ENCODE measurements around the gene CPEB1.

Gene CPEB1

DNA sequence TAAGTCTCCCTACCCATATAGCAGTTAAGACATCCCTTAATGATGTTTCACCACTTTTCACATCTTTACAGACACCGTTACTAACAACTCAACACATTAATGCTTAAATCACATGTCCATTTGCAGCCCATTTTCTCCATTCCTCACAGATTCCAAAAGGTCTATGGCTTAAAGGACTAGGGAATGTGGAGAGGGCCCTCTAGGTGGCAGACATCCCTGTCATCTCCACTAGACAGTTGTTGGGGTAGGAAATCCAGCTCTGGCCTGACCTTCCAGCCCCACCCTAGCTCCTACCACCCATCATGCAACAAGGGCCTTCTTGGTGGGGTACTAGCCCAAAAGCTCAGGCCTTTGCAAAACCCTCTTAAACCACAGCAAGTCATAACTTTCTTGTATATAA is 25.2 kb downstream of the CPEB1 start:
- Histone ChIP-seq H3K27me3 (ENCODE audit: insufficient read depth, low read depth) (no peaks in the 10 kb centered on the region), H3K4me2 (no peak overlapping the region), H2AFZ (ENCODE audit: low read depth) (no peak overlapping the region), H3K4me3 (IDR thresholded peaks at IDR 0.05; ENCODE audit: insufficient read depth, low read depth, low read length) (no peak overlapping the region), H3K36me3 (ENCODE audit: insufficient read depth) (no peaks in the 10 kb centered on the region), H4K20me1 (ENCODE audit: insufficient read depth) (no peaks in the 10 kb centered on the region), H3K9ac (no peak overlapping the region), H3K27ac (no peak overlapping the region), H3K79me2 (ENCODE audit: insufficient read depth, low read depth) (no peaks in the 10 kb centered on the region), H3K4me1 (ENCODE audit: low read depth, poor library complexity, severe bottlenecking) (no peaks in the 10 kb centered on the region)
- TF ChIP-seq, protein P1, sequence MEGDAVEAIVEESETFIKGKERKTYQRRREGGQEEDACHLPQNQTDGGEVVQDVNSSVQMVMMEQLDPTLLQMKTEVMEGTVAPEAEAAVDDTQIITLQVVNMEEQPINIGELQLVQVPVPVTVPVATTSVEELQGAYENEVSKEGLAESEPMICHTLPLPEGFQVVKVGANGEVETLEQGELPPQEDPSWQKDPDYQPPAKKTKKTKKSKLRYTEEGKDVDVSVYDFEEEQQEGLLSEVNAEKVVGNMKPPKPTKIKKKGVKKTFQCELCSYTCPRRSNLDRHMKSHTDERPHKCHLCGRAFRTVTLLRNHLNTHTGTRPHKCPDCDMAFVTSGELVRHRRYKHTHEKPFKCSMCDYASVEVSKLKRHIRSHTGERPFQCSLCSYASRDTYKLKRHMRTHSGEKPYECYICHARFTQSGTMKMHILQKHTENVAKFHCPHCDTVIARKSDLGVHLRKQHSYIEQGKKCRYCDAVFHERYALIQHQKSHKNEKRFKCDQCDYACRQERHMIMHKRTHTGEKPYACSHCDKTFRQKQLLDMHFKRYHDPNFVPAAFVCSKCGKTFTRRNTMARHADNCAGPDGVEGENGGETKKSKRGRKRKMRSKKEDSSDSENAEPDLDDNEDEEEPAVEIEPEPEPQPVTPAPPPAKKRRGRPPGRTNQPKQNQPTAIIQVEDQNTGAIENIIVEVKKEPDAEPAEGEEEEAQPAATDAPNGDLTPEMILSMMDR (conservative IDR thresholded peaks at IDR 0.05; ENCODE audit: low read depth, low read length): no peak

DNA sequence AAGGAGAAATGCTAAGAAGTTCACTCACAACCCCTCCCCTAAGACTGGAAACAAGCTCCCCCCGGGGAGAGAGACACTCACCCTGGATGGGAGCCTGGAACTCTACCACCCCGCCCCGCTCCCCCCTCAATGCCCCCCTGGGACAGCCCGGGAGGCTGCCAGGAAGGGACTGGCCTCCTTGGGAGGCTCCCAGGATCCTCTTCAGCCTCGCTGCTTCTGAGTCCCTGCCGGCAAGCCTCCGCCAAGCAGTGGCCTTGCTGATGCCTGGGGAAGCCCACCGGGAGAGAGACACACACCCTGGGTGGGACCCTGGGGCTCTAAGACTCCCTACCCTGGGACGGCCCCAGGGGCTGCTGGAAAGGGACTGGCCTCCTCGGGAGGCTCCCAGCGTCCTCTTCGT is 33.4 kb downstream of the CPEB1 start:
- Histone ChIP-seq H3K4me3 (IDR thresholded peaks at IDR 0.05; ENCODE audit: insufficient read depth, low read depth, low read length) (no peak overlapping the region), H3K4me1 (ENCODE audit: low read depth, poor library complexity, severe bottlenecking) (no peaks in the 10 kb centered on the region), H3K9ac (no peak overlapping the region), H2AFZ (ENCODE audit: low read depth) (no peak overlapping the region), H3K79me2 (ENCODE audit: insufficient read depth, low read depth) (no peaks in the 10 kb centered on the region), H3K27me3 (ENCODE audit: insufficient read depth, low read depth) (no peaks in the 10 kb centered on the region), H3K36me3 (ENCODE audit: insufficient read depth) (no peaks in the 10 kb centered on the region), H3K27ac (no peak overlapping the region), H3K4me2 (no peak overlapping the region), H4K20me1 (ENCODE audit: insufficient read depth) (no peaks in the 10 kb centered on the region)
- TF ChIP-seq, protein P1 (conservative IDR thresholded peaks at IDR 0.05; ENCODE audit: low read depth, low read length): no peak

GRCh38 chr15:82611348-82611747 is 35.8 kb downstream of the CPEB1 start:
- Histone ChIP-seq H2AFZ (ENCODE audit: low read depth) (no peak overlapping the region), H3K4me2 (no peak overlapping the region), H3K27me3 (ENCODE audit: insufficient read depth, low read depth) (no peaks in the 10 kb centered on the region), H3K4me3 (IDR thresholded peaks at IDR 0.05; ENCODE audit: insufficient read depth, low read depth, low read length) (no peak overlapping the region), H3K4me1 (ENCODE audit: low read depth, poor library complexity, severe bottlenecking) (no peaks in the 10 kb centered on the region), H4K20me1 (ENCODE audit: insufficient read depth) (no peaks in the 10 kb centered on the region), H3K9ac (no peak overlapping the region), H3K79me2 (ENCODE audit: insufficient read depth, low read depth) (no peaks in the 10 kb centered on the region), H3K36me3 (ENCODE audit: insufficient read depth) (no peaks in the 10 kb centered on the region), H3K27ac (no peak overlapping the region)
- TF ChIP-seq, protein P1 (conservative IDR thresholded peaks at IDR 0.05; ENCODE audit: low read depth, low read length): no peak

DNA sequence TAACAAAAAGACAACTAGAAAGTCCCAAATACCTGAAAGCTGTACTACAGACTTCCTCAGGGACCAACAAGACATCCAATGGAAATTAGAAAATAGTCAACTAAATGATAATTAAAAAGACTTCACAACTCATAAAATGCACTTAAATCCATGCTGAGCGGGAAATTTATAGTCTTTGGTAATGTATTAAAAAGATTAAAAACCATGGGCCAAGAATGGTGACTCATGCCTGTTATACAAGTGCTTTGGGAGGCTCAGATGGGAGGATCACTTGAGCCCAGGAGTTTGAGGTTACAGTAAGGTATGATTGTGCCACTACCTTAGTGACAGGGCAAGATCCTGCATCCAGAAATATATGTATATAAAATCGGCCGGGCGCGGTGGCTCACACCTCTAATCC is 45.0 kb downstream of the CPEB1 start:
- Histone ChIP-seq H3K79me2 (ENCODE audit: insufficient read depth, low read depth) (no peaks in the 10 kb centered on the region), H4K20me1 (ENCODE audit: insufficient read depth) (no peaks in the 10 kb centered on the region), H3K36me3 (ENCODE audit: insufficient read depth) (no peaks in the 10 kb centered on the region), H2AFZ (ENCODE audit: low read depth) (no peak overlapping the region), H3K4me3 (IDR thresholded peaks at IDR 0.05; ENCODE audit: insufficient read depth, low read depth, low read length) (no peak overlapping the region), H3K4me2 (no peak overlapping the region), H3K9ac (no peak overlapping the region), H3K4me1 (ENCODE audit: low read depth, poor library complexity, severe bottlenecking) (no peaks in the 10 kb centered on the region), H3K27ac (no peak overlapping the region), H3K27me3 (ENCODE audit: insufficient read depth, low read depth) (no peaks in the 10 kb centered on the region)
- TF ChIP-seq, protein P1 (conservative IDR thresholded peaks at IDR 0.05; ENCODE audit: low read depth, low read length): no peak
